ENCODE results near the gene HACD2.
"Not testable (repeated sequence)": the region's sequence is repeated elsewhere in the genome, so short reads cannot be mapped to it uniquely, and the experiment has no call there.

Gene HACD2

DNA sequence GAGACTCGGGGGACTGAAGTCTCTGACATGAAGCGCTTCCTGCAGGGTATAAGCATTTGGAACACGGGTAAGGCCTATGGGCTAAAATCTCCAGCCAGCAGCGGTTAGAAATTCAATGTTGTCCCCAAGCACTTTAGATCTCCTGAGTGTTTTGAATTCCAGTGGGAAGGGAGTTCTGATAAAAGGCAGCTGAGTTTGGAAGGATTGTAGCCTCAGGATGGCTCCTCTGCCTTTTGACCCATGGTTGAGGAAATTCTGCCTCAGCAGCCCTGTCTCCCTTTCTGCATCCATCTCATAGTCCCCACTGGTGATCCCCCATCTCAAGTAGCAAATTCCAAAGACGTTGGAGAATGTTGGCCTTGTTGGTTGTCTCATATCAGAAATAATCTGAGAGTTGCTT lies 24.2 kb upstream of the HACD2 start:
- DNase-seq (ENCODE audit: low read depth), result no peak
- TF ChIP-seq, protein P1, sequence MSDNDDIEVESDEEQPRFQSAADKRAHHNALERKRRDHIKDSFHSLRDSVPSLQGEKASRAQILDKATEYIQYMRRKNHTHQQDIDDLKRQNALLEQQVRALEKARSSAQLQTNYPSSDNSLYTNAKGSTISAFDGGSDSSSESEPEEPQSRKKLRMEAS (IDR thresholded peaks at IDR 0.05; ENCODE audit: low read depth, low read length), result no peak
- TF ChIP-seq POLR2A (IDR thresholded peaks at IDR 0.05; ENCODE audit: extremely low read depth, insufficient read length) (no peak), MYC (IDR thresholded peaks at IDR 0.05; ENCODE audit: low read depth, low read length) (no peak)
- TF ChIP-seq, protein P2, sequence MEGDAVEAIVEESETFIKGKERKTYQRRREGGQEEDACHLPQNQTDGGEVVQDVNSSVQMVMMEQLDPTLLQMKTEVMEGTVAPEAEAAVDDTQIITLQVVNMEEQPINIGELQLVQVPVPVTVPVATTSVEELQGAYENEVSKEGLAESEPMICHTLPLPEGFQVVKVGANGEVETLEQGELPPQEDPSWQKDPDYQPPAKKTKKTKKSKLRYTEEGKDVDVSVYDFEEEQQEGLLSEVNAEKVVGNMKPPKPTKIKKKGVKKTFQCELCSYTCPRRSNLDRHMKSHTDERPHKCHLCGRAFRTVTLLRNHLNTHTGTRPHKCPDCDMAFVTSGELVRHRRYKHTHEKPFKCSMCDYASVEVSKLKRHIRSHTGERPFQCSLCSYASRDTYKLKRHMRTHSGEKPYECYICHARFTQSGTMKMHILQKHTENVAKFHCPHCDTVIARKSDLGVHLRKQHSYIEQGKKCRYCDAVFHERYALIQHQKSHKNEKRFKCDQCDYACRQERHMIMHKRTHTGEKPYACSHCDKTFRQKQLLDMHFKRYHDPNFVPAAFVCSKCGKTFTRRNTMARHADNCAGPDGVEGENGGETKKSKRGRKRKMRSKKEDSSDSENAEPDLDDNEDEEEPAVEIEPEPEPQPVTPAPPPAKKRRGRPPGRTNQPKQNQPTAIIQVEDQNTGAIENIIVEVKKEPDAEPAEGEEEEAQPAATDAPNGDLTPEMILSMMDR (IDR thresholded peaks at IDR 0.05; ENCODE audit: low read depth, low read length), result no peak
- no peak overlapping the region for H3K4me3 ChIP-seq (ENCODE audit: low read depth, low read length)

DNA sequence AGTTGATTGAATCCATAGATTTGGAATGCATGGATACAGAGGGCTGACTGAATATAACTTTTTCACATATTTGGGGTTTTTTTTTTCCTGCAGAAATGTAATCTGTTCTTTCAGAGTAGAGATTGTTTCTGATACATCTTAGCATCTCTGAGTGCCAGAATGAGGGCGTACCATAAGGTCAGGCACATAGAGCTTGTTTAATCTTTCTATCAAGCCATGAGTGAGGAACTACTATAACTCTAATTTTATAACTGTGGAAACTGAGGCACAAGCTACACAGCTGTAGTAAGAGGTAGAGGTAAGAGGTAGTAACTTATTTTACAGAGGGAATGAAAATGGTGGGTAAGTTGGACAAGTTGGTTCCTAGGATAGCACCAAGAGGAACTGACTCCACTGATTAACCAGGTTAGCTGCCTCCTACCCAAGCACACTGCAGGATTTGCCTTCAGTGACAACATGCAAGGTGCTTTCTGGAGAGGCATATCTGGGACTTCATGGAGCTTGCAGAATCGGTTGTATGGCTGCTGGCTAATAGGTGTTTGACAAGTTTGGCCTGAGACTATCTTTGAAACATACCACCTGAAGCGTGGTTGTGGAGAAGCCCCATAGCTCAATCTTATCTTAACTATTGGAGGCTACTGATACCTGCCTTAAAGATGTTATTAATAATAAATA lies 23.5 kb upstream of the HACD2 start:
- DNase-seq (ENCODE audit: low read depth), result no peak
- H3K4me3 ChIP-seq (ENCODE audit: low read depth, low read length), result no peak overlapping the region

DNA sequence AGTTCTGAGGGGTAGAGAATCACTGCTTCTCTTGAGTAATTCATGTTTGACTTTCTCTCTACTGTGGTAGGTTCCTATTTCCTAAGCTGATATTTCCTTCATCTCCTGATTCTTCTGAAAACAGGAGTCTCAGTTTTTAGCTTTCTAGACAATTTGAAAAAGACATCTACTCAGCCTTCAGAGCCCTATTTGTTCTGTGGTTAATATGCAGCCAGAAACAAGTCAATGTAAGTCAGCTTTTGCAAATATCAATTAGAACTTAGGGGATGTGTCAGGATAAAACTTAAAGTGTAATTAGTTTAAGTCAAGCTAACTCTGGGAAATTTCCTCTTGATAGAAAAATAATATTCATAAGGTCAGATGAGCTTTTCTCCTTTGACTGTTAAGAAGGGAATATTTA lies 21.7 kb upstream of the HACD2 start:
- TF ChIP-seq, protein P2 (IDR thresholded peaks at IDR 0.05; ENCODE audit: low read depth, low read length), result no peak
- TF ChIP-seq POLR2A (IDR thresholded peaks at IDR 0.05; ENCODE audit: extremely low read depth, insufficient read length) (no peak), MYC (IDR thresholded peaks at IDR 0.05; ENCODE audit: low read depth, low read length) (no peak)
- TF ChIP-seq, protein P1 (IDR thresholded peaks at IDR 0.05; ENCODE audit: low read depth, low read length), result no peak
- DNase-seq (ENCODE audit: low read depth), result no peak
- H3K4me3 ChIP-seq (ENCODE audit: low read depth, low read length), result no peak overlapping the region

More for the DNA sequence above, 23.5 kb upstream of the HACD2 start:
- TF ChIP-seq, protein P1 (IDR thresholded peaks at IDR 0.05; ENCODE audit: low read depth, low read length), result no peak
- no peak for TF ChIP-seq MYC (IDR thresholded peaks at IDR 0.05; ENCODE audit: low read depth, low read length)
- TF ChIP-seq, protein P2 (IDR thresholded peaks at IDR 0.05; ENCODE audit: low read depth, low read length), result no peak
- no peak for TF ChIP-seq POLR2A (IDR thresholded peaks at IDR 0.05; ENCODE audit: extremely low read depth, insufficient read length)

DNA sequence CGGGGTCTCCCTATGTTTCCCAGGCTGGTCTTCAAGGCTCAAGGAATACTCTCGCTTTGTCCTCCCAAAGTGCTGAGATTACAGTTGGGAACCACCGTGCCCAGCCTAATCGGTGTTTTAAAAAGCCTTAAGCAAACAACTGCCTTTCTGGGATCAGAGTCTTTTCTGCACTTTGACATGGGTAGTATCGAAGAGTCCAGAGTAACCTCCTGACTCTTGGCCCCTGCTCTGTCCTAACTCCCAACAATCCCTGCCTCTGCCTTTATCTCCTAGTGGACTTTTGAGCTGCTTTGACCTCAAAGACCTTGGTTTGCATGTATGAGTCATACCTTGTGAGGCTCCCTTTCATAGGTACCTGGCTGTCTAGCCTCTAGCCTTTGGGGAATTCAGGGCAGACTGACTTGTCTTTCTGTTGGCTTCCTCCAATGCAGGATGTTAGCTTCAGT lies 21.0 kb upstream of the HACD2 start:
- DNase-seq (ENCODE audit: low read depth), result peak; percentile 29
- H3K4me3 ChIP-seq (ENCODE audit: low read depth, low read length), result no peak overlapping the region
- TF ChIP-seq, protein P2 (IDR thresholded peaks at IDR 0.05; ENCODE audit: low read depth, low read length), result no peak

DNA sequence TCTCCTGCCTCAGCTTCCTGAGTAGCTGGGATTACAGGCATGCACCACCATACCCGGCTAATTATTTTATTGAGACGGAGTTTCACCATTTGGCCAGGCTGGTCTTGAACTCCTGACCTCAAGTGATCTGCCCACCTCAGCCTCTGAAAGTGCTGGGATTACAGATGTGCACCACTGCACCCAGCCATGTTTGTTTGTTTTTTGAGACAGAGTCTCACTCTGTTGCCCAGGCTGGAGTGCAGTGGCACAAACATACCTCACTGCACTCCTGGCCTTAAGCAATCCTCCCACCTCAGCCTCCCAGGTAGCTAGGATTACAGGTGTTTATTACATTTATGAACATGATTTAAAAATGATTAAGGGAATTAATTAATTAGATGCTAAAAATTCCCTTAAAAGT lies 18.3 kb upstream of the HACD2 start:
- not testable (repeated sequence) for DNase-seq (ENCODE audit: low read depth); H3K4me3 ChIP-seq (ENCODE audit: low read depth, low read length)

DNA sequence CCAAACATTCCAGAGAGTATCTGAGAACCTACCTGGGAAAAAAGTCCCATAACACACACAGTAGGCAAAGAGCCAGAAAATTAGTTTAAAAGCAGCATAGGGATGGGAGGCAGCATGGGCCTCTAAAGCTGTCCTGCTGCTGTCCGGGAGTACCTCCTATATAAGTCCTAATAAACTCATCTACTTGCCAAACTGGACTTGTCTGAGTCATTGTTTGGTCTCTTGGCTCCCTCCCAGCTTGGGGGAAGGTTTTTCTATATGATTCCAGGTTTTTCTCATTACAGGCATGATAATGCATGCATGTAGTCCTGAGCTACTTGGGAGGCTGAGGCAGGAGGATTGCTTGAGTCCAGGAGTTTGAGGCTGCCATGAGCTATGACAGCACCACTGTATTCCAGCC lies 17.5 kb upstream of the HACD2 start:
- TF ChIP-seq POLR2A (IDR thresholded peaks at IDR 0.05; ENCODE audit: extremely low read depth, insufficient read length) (no peak), MYC (IDR thresholded peaks at IDR 0.05; ENCODE audit: low read depth, low read length) (no peak)
- TF ChIP-seq, protein P2 (IDR thresholded peaks at IDR 0.05; ENCODE audit: low read depth, low read length), result no peak
- TF ChIP-seq, protein P1 (IDR thresholded peaks at IDR 0.05; ENCODE audit: low read depth, low read length), result no peak
- no peak overlapping the region for H3K4me3 ChIP-seq (ENCODE audit: low read depth, low read length)
- no peak for DNase-seq (ENCODE audit: low read depth)

DNA sequence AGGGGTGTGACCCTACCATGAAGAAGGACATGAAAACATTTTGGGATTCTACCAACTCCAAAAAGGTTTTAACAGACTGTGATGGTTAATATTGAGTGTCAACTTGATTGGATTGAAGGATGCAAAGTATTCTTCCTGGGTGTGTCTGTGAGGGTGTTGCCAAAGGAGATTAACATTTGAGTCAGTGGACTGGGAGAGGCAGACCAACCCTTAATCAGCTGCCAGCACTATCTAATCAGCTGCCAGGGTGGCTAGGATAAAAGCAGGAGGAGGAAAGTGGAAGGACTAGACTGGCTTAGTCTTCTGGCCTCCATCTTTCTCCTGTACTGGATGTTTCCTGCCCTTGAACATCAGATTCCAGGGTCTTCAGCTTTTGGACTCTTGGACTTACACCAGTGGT lies 16.0 kb upstream of the HACD2 start:
- not testable (repeated sequence) for DNase-seq (ENCODE audit: low read depth); H3K4me3 ChIP-seq (ENCODE audit: low read depth, low read length)
